IPS-18a (cell line): ENCODE measurements around the gene KCNIP3.

ENCODE experiments used
- H3K27ac ChIP-seq: one replicate; pipeline ENCODE4 v1.5.1; 2013; ENCODE audit warnings: low read length
- H3K27me3 ChIP-seq: one replicate; pipeline ENCODE4 v1.6.1; 2013; ENCODE audit warnings: mild to moderate bottlenecking, low read length; ENCODE audit not compliant: control insufficient read depth, insufficient read depth
- H3K36me3 ChIP-seq: one replicate; pipeline ENCODE4 v1.6.1; 2013; ENCODE audit warnings: low read depth, low read length; ENCODE audit not compliant: control insufficient read depth
- H3K4me1 ChIP-seq: one replicate; pipeline ENCODE4 v1.6.1; 2013; ENCODE audit warnings: low read depth, low read length; ENCODE audit not compliant: control insufficient read depth
- H3K4me3 ChIP-seq: one replicate; pipeline ENCODE4 v1.5.1; 2013; ENCODE audit warnings: low read length
- H3K9ac ChIP-seq: one replicate; pipeline ENCODE4 v1.6.1; 2013; ENCODE audit warnings: mild to moderate bottlenecking, low read length, moderate library complexity
- H3K9me3 ChIP-seq: one replicate; pipeline ENCODE4 v1.6.1; 2013; ENCODE audit warnings: low read depth, low read length; ENCODE audit not compliant: control insufficient read depth

The KCNIP3 gene

GRCh38 chr2:95299961-95300360 lies 2.8 kb downstream of the KCNIP3 start:
- Histone ChIP-seq H3K9ac (no peak overlapping the region), H3K4me1 (peaks cover 10% of the 10 kb centered on the region), H3K36me3 (no peaks in the 10 kb centered on the region), H3K9me3 (no peaks in the 10 kb centered on the region), H3K27me3 (no peaks in the 10 kb centered on the region), H3K27ac (no peak overlapping the region), H3K4me3 (no peak overlapping the region)

DNA sequence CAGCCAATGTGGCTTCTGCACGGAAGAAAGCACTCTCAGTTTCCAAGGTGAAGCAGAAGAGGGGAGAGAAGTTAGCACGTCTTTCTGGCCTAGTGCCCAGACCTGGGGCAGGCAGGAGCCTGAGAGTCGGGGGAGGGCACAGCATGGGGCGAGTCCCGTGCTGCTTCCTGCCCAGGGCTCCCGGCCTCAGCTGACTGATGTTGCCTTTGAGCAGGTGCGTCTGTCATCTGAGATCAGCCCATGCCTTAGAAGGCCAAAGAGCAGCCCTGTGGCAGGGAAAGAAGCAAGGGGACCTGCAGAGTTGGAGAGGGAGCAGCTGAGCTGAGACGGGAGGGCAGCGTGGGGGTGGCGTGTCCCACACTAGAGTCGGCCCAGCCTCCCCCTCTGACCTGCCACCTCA lies 3.3 kb downstream of the KCNIP3 start:
- Histone ChIP-seq H3K9ac (no peak overlapping the region), H3K27me3 (no peaks in the 10 kb centered on the region), H3K9me3 (no peaks in the 10 kb centered on the region), H3K4me3 (no peak overlapping the region), H3K36me3 (no peaks in the 10 kb centered on the region), H3K27ac (no peak overlapping the region), H3K4me1 (peaks cover 10% of the 10 kb centered on the region)

DNA sequence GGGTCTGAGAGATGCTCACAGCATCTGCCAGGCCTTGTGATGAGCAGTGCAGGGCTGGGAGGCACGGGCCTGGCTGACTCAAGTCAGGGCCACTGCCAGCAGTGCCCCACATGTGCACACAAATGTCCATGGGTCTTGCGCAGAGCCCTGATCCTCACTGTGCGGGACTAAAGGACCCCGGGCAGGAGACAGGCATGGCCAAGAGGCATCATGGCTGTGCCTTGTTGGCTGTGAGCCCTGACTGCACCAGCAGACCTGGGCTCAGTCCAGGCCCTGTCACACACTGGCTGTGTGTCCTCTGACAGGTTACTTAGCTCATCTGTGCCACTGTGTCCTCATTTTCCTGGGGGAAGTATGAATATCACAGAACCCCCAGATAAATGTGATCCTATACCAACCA lies 4.0 kb downstream of the KCNIP3 start:
- no peaks in the 10 kb centered on the region for H3K9me3 ChIP-seq
- H3K27ac ChIP-seq, result no peak overlapping the region
- no peaks in the 10 kb centered on the region for H3K36me3 ChIP-seq
- H3K4me3 ChIP-seq, result no peak overlapping the region
- H3K27me3 ChIP-seq, result no peaks in the 10 kb centered on the region
- peaks cover 10% of the 10 kb centered on the region for H3K4me1 ChIP-seq
- H3K9ac ChIP-seq, result no peak overlapping the region

GRCh38 chr2:95301876-95302641 lies 4.9 kb downstream of the KCNIP3 start:
- H3K4me3 ChIP-seq, result no peak overlapping the region
- no peaks in the 10 kb centered on the region for H3K9me3 ChIP-seq
- H3K9ac ChIP-seq, result no peak overlapping the region
- H3K27ac ChIP-seq, result no peak overlapping the region
- no peaks in the 10 kb centered on the region for H3K36me3 ChIP-seq
- H3K4me1 ChIP-seq, result peaks cover 5% of the 10 kb centered on the region
- H3K27me3 ChIP-seq, result no peaks in the 10 kb centered on the region

DNA sequence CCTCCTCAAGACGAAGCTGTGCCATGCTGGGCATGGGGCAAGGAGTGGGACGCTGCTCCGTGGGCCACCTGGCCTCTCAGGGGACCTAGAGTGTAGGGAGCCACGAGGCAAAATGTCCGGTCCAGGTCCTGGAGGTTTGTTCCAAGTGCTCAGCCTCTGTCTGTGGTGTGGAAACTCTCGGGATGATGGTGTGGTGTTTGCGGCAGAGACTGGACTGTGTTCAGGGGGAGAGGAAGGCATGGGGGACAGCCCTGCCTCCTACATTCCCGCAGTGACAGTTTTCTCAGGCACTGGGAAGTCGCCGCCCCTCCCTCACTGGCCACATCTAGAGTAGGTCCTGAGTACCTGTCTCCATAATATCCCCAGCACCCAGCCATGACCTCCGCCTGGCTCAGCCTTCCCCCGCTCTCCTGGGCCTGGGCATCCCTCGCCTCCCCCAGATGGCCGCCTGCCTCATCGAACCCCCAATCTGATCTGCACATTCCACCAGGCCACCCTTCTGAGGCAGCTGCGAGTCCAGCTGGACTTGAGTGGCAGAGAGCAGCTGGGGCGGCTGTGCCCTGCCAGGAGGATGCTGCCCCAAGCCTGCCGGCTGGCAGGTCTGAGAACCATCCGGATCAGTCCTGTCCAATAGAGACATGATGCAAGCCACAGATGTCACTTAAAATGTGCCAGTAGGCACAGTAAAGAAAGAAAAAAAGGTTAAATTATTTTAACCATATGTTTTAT lies 6.2 kb downstream of the KCNIP3 start:
- no peaks in the 10 kb centered on the region for H3K27me3 ChIP-seq
- H3K27ac ChIP-seq, result no peak overlapping the region
- no peaks in the 10 kb centered on the region for H3K4me1 ChIP-seq
- no peak overlapping the region for H3K4me3 ChIP-seq
- no peaks in the 10 kb centered on the region for H3K9me3 ChIP-seq
- no peaks in the 10 kb centered on the region for H3K36me3 ChIP-seq
- no peak overlapping the region for H3K9ac ChIP-seq

- no peaks in the 10 kb centered on the region for H3K9me3 ChIP-seq
- no peaks in the 10 kb centered on the region for H3K36me3 ChIP-seq
- H3K27ac ChIP-seq, result no peak overlapping the region
- H3K9ac ChIP-seq, result no peak overlapping the region
- H3K4me1 ChIP-seq, result no peaks in the 10 kb centered on the region
- H3K4me3 ChIP-seq, result no peak overlapping the region
- no peaks in the 10 kb centered on the region for H3K27me3 ChIP-seq
Observed at GRCh38 chr2:95305380-95306061, 8.4 kb downstream of the KCNIP3 start.

- Histone ChIP-seq H3K9me3 (no peaks in the 10 kb centered on the region), H3K4me3 (no peak overlapping the region), H3K27me3 (no peaks in the 10 kb centered on the region), H3K9ac (no peak overlapping the region), H3K27ac (no peak overlapping the region), H3K36me3 (no peaks in the 10 kb centered on the region), H3K4me1 (no peaks in the 10 kb centered on the region)
Observed at GRCh38 chr2:95306336-95306895, 9.3 kb downstream of the KCNIP3 start.

DNA sequence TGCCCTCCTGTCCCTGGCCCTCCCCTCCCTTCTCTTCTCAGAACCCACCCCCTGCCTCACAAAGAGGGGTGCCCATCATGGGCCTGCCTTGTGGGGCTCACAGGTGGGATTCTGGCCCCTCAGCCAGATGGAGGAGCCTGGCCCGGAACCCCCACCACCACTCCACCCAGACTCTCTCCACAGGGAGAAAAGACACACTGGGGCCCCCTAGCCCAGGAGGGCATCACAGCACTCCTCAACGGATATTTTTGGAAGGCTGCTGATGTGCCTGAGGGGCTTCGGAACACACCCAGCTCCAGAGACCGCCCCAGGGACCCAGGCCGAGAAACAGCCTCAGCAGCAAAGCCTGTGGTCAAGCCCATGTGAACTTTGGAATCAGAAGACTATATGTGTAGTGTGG lies 9.9 kb downstream of the KCNIP3 start:
- H3K9me3 ChIP-seq, result no peaks in the 10 kb centered on the region
- H3K4me1 ChIP-seq, result no peaks in the 10 kb centered on the region
- no peak overlapping the region for H3K27ac ChIP-seq
- no peak overlapping the region for H3K9ac ChIP-seq
- H3K36me3 ChIP-seq, result no peaks in the 10 kb centered on the region
- H3K27me3 ChIP-seq, result no peaks in the 10 kb centered on the region
- no peak overlapping the region for H3K4me3 ChIP-seq

DNA sequence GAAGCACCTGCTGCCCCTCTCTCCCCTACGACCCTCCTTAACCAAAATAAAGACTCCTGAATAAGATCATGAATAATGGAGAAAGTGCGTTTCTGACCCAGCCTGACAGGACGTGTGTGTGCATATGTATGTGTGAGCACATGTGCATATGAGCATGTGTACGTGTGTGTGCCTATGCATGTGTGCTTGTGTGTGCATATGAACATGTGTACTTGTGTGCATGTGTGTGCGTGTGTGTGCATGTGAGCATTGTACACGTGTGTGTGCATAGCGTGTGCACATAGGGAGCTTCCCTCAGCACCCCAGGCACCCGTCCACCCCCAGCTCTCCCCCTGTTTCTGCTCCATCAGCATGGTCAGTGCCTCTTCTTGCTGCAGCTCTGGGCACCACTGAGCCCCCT lies 10.7 kb downstream of the KCNIP3 start:
- Histone ChIP-seq H3K4me3 (no peak overlapping the region), H3K9me3 (no peaks in the 10 kb centered on the region), H3K27me3 (no peaks in the 10 kb centered on the region), H3K27ac (no peak overlapping the region), H3K36me3 (no peaks in the 10 kb centered on the region), H3K4me1 (no peaks in the 10 kb centered on the region), H3K9ac (no peak overlapping the region)

- Histone ChIP-seq H3K9ac (no peak overlapping the region), H3K27me3 (no peaks in the 10 kb centered on the region), H3K4me1 (no peaks in the 10 kb centered on the region), H3K9me3 (no peaks in the 10 kb centered on the region), H3K27ac (no peak overlapping the region), H3K36me3 (no peaks in the 10 kb centered on the region), H3K4me3 (no peak overlapping the region)
Observed at GRCh38 chr2:95308426-95308990, 11.4 kb downstream of the KCNIP3 start.

DNA sequence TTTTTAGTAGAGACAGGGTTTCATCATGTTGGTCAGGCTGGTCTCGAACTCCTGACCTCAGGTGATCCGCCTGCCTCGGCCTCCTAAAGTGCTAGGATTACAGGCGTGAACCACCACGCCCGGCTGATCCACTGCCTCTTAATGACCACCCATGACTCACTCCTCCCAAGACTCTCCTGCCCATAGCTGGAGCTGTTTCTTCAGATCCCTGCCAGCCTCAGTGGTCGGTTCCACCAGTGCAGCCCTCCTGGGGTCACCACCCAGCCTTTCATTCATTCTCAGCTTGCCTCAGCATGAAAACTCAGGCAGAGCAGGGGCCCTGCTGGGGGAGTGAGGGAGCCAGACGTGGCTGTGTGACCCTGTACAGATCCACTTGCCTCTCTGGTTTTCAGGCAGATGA lies 12.5 kb downstream of the KCNIP3 start:
- Histone ChIP-seq H3K9ac (no peak overlapping the region), H3K36me3 (no peaks in the 10 kb centered on the region), H3K27ac (no peak overlapping the region), H3K4me3 (no peak overlapping the region), H3K27me3 (no peaks in the 10 kb centered on the region), H3K9me3 (no peaks in the 10 kb centered on the region), H3K4me1 (no peaks in the 10 kb centered on the region)
